ENCODE data around the gene PDSS2.

GRCh38 chr6:107124934-107125348 is 334.4 kb downstream of the PDSS2 start:
- TF ChIP-seq CTCF (IDR thresholded peaks at IDR 0.05) (no peak), EZH2 (IDR thresholded peaks at IDR 0.05; ENCODE audit: borderline replicate concordance, insufficient read depth, low read depth, low read length, poor library complexity, severe bottlenecking) (no peak)

Data from B cell (primary cell).